SW480 (cell line): ENCODE measurements around the gene PRR20G.
"Not testable (repeated sequence)": the region's sequence is repeated elsewhere in the genome, so short reads cannot be mapped to it uniquely, and the experiment has no call there.

Experiments used
- DNase-seq: peaks from one replicate; pipeline ENCODE4 v3.0.0-alpha.2; 2016; ENCODE audit warnings: low spot score

The PRR20G gene

DNA sequence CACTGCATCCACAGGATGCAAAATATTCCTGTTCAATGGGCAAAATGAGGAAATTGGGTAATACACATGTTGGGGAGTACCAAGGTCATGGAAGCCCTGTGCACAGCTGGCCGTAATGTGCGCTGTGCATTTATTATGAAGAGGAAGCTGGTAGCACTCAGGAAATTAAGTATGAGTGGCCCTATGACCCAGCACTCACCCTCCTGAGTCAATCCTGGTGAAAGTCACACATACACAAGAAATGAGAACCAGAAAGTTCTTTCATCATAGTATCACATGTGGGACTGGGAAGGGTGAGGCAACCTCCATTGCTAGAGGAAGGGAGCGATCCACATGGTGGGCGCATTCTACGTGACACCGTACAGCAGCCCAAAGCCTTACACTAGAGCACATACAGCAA, 11.4 kb upstream of the PRR20G start:
- no peak for DNase-seq

DNA sequence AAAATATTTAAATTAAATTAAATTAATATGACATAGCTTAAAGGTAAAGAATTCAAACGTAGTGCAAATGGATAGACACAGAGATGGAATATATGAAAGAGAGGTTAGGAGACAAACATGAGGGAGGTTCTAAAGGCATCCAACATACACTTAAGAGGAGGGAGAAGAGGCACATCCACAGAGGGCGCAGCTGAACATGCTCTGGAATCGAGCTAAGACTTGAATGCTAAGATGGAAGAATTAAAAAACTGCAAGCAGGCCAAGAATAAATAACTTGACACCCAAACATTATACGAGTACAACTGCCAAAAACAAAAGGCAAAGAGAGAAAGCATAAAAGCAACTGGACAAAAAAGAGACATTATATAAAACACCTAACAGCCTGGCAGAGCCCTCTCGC, 9.1 kb upstream of the PRR20G start:
- DNase-seq = no peak

GRCh38 chr3:127296166-127296565, 8.3 kb upstream of the PRR20G start:
- DNase-seq = no peak

GRCh38 chr3:127293650-127294049, 5.8 kb upstream of the PRR20G start:
- DNase-seq = not testable (repeated sequence)

DNA sequence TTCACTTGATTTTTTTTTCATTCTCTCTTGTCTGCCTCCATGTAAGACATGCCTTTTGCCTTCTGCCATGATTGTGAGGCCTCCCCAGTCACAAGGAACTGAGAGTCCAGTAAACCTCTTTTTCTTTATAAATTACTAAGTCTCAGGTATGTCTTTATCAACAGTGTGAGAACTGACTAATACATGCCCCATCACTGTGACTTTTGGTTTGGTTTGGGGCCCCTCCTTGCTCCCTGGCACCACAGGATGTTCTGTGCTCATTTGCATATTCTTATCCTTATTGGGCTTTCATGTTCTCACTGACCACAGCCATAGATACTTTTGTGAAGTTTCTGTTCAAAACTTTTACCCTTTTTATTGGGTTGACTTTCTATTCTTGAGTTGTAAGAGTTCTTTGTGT, 3.8 kb upstream of the PRR20G start:
- DNase-seq = no peak

DNA sequence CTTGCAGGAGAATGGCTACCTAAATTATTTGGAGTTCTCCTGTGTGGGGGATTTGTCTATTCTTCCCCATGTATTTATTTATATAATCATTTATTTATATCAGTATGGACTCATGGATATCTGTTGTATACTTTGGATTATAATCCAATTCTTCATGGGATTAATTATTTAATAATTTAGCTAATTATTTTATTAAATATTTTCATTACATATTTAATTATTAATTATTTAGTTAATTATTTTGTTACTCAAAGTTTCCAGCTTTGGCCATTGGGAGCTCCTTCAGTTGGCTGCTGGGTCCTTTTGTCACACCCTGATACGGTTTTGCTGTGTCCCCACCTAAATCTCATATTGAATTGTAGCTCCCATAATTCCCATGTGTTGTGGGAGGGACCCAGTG, 3.3 kb upstream of the PRR20G start:
- no peak for DNase-seq

DNA sequence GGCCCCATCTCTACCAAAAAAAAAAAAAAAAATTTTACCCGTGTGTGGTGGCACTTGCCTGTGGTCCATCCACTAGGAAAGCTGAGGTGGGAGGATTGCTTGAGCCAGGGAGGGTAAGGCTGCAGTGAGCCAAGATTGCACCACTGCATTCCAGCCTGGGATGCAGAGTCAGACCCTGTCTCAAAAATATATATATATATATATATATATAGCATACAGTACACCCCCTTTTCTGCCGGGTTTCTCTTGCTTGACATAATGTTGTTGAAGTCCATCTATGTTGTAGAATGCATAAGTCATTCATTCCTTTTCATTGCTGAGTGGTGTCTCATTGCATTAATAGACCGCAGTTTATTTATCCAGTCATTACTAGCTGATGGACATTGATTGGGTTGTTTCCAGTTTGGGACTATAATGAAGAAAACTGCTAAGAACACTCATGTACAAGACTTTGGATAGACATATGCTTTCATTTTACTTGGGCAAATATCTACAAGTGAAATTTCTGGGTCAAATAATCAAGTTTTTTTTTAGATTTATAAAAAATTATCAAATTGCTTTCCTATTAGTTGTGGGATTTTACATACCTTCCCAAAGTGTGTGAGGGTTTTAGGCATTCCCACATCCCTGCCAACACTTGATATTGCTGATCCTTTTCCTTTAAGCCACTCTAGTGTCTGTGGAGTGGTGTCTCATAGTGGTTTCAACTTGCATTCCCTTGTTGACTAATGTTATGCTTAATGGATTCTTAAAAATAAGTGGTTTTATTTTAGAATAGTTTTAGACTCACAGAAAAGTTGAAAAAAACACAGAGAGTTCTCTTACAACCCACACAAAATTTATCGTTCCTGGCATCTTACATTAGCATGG, 2.1 kb upstream of the PRR20G start:
- DNase-seq = peak; percentile 13

DNA sequence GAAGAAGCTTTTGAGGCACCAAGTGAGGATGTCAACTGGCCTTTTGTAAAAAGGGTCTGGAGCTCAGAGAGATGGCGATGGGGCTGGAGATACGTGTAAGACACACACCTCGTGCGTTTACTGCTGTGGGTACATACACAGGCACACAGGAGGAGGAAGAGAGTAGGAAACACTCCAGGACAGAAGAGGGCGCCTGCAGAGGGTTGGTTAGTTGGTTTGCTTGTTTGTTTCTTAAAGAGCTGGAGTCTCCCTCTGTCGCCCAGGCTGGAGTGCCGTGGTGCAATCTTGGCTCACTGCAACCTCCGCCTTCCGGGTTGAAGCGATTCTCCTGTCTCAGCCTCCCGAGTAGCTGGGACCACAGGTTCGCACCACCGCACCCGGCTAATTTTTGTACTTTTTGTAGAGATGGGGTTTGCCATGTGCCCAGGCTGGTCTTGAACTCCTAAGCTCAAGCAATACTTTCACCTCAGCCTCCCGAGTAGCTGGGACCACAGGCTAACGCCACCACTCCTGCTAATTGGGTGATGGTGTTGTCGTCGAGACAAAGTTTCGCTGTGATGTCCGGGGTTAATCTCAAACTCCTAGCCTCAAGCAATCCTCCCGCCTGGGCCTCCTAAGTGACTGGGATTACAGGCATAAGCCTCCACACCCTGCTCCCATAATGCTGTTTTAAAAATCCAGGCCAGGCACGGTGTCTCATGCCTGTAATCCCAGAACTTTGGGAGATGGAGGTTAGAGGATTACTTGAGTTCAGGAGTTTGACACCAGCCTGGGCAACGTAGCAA, 1.3 kb upstream of the PRR20G start:
- DNase-seq = no peak

DNA sequence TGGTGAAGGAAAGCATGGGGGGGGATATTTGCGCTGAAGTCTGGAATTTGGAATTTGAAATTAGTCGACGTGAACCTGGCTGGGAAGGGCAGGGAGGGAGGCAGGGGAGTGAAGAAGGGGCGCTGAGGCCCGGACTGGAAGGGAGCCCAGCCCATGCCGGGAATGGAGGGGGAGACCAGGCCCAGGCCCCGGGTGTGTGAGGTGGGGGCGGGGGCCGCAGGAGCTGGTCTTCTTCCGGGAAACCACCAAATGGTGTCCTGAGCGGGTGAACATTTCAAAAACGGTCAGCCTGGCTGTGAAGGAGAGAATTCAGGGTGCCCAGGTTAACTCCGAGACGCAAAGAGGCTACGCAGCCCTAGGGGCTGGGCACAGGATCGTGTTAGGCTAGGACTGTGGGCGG, 497 bp upstream of the PRR20G start:
- DNase-seq = no peak

DNA sequence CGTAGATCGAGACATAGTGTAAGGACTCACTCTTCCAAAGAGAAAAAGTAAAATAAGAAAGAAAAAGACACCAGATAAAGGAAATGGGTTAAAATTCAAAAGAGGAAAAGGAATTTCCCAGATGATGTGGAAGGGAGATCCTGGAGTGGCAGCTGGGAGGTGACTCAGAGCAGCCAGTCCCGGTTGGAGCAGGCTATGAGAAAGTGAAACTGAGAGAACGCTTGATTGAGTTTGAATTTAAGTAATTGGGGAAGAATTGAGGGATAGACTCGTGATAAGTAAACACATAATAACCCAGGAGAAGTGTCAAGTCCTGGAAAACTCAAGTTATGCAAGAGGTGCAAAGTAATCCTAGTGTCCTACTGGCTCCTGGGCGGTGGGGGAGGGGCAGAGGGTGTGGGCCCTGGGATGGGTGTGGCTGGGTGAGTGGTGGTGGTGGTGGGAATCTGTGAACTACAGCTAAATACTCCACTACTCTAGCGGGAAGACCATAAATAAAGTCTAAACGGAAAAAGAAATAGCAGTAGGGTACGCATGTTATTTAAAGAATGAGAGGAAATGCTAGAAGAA, 1.2 kb downstream of the PRR20G start:
- peak; percentile 61 for DNase-seq

DNA sequence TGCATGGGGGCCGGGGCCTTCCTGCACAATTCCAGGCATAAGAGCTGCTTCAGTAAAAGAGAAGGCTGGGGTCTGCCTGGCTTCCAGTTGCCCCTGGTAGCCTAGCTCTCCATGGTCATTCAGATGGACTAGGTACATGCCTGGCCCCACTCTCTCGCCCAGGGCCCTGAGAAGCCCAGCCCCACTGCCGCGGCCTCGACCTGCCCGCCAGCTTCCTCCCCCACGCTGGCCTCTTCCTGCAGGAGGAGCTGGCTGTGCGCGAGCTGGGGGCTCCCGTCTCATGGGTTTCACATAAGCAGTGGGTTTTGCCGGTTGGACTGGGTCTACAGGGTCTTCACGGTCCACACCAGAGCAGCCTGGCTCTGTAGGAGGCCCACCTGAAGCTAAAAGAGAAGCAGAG, 3.6 kb downstream of the PRR20G start:
- no peak for DNase-seq

DNA sequence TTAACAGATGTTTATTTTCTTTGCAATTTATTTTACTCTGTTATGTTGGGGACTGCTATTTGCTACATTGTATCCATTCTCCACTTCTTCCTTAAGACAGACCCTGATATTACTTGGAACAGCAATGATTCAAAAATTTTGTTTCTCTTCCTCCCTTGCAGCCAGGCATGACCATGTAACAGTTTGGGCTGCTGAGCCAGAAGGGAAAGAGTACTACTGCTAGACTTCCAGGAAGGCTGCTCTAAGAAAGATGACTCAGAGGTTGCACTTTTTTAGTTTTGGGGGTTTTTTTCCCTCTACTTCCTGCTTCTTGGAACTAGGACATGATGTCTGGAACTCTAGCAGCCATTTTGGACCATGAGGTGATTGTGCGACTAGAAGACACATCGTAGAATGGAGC, 10.3 kb downstream of the PRR20G start:
- DNase-seq = no peak

- DNase-seq = no peak
These were observed 10.9 kb downstream of the PRR20G start for GRCh38 chr3:127276995-127277394.

DNA sequence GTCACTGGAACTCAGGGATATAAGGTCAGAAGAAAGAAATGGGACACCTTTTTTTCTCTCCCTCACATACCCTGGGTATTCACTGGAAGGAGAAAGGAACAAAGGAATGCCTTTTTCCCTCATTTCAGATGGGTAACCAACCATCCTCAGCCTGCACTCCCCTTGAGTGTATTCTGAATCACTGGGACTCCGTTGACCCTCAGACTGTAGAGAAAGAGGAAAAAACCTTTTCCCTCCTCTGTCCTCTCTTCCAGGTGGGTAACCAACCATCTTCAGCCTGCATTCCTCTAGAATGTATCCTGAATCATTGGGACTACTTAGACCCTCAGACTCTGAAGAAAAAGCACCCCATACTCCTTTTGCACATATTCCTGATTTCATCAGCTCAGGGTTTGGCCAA, 11.4 kb downstream of the PRR20G start:
- DNase-seq = no peak

- peak; percentile 93 for DNase-seq
These were observed 12.5 kb downstream of the PRR20G start for GRCh38 chr3:127275287-127275781.

- DNase-seq = no peak
These were observed 13.6 kb downstream of the PRR20G start for GRCh38 chr3:127274200-127274760.

GRCh38 chr3:127273206-127273605, 14.6 kb downstream of the PRR20G start:
- DNase-seq = no peak

- DNase-seq = no peak
These were observed 21.7 kb downstream of the PRR20G start for GRCh38 chr3:127266186-127266585.

DNA sequence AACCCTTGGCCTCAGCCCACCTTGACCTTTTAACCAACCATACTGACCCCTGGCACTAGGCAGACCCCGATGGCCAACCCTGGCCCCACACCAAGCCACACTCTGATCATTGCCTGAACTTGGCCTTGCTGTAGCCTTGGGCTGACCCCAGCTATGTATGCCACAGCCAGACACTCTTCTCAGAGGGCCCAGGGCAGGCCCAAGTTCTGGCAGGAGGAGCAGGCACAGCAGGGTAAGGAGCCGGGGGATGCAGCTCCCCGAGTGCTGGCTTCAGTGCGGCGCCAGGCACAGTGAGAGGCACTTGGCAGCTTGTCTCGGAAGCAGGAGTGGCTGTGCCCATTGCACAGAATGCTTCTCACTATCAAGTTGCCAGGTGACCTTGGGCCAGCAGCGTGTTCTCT, 22.3 kb downstream of the PRR20G start:
- no peak for DNase-seq

GRCh38 chr3:127264794-127265514, 22.9 kb downstream of the PRR20G start:
- DNase-seq = no peak

- DNase-seq = no peak
These were observed 23.6 kb downstream of the PRR20G start for GRCh38 chr3:127264292-127264691.
